GM12878 (cell line): ENCODE data around the gene RHCE. TPM values are rescaled to one million over a fixed set of nuclear protein-coding genes. Genes with fewer than 3 reads are reported as not detected.

Experiments used
- ATAC-seq: fragments of 200-7000 bp; cut with Tn5 transposase; 3 replicates; pipeline ENCODE4 v1.9.1; 2020; ENCODE audit warnings: mild to moderate bottlenecking, moderate library complexity
- BruUV-seq: library from RNA; stranded (reverse); fragments of 400-500 nt; replicated peaks from 2 replicates; lab custom pipeline; 2021; lab: Mats Ljungman, UMichigan
- CTCF ChIA-PET: fragments of 300-600 bp; sonication (Branson Sonifier 250); formaldehyde crosslinking; extraction: SDS; loops from one replicate; lab custom pipeline; 2021; ENCODE audit warnings: inconsistent platforms; lab: Yijun Ruan, JAX
- POLR2A ChIA-PET: fragments of 350-600 bp; formaldehyde crosslinking; extraction: SDS; loops from one replicate; lab custom pipeline; 2021; ENCODE audit warnings: inconsistent platforms; lab: Charles Lee
- RAD21 ChIA-PET: fragments of 300-600 bp; sonication (Branson Sonifier 250); formaldehyde crosslinking; loops from one replicate; lab custom pipeline; 2023; ENCODE audit warnings: antibody characterized with exemption; ENCODE audit not compliant: unreplicated experiment; lab: Charles Lee
- SMC1A ChIA-PET: fragments of 300-600 bp; sonication (Branson Sonifier 250); formaldehyde crosslinking; loops from one replicate; lab custom pipeline; 2023; ENCODE audit not compliant: unreplicated experiment, uncharacterized antibody; lab: Charles Lee
- DNase-seq: peaks from one replicate; pipeline ENCODE4 v3.0.0-alpha.2; 2011; ENCODE audit warnings: low read depth, low spot score
- FAIRE-seq: peaks from 3 replicates; lab custom pipeline; 2011; peaks lifted over from hg19 to GRCh38; lab: Jason Lieb, UNC
- H2AFZ ChIP-seq: 2 replicates; pipeline ENCODE4 v1.6.0; 2011; ENCODE audit warnings: low read depth, low read length, control low read depth; ENCODE audit not compliant: control insufficient read depth
- H3K27ac ChIP-seq: 2 replicates; pipeline ENCODE4 v1.5.1; 2011; ENCODE audit warnings: control low read depth; ENCODE audit not compliant: control insufficient read depth, insufficient read depth
- H3K27me3 ChIP-seq, 2 experiments: replicated peaks in 1 of 2; 2 replicates each; pipeline versions ENCODE4 v1.6.0 to v1.6.1; 2011; ENCODE audit warnings: low read length in 1 of 2; ENCODE audit not compliant: control insufficient read depth in 2 of 2, insufficient read depth in 2 of 2
- H3K36me3 ChIP-seq, 2 experiments: 2 replicates each; pipeline ENCODE4 v1.5.1; 2011; ENCODE audit warnings: low read length in 1 of 2; ENCODE audit not compliant: control insufficient read depth in 2 of 2, insufficient read depth in 2 of 2
- H3K4me1 ChIP-seq: 2 replicates; pipeline ENCODE4 v1.6.1; 2011; ENCODE audit warnings: mild to moderate bottlenecking, low read length, moderate library complexity, mixed read lengths; ENCODE audit not compliant: control insufficient read depth, insufficient read depth
- H3K4me2 ChIP-seq: 2 replicates; pipeline ENCODE4 v1.6.0; 2011; ENCODE audit warnings: control low read depth; ENCODE audit not compliant: control insufficient read depth, insufficient read depth
- H3K4me3 ChIP-seq: fragments of 200-600 bp; sonication (generic); 2 replicates; pipeline ENCODE4 v1.5.1; 2016
- H3K79me2 ChIP-seq: 2 replicates; pipeline ENCODE4 v1.6.0; 2011; ENCODE audit warnings: low read length; ENCODE audit not compliant: control insufficient read depth, insufficient read depth
- H3K9ac ChIP-seq: 2 replicates; pipeline ENCODE4 v1.8.0; 2011; ENCODE audit warnings: low read length, control low read depth, mixed read lengths; ENCODE audit not compliant: control insufficient read depth, insufficient read depth
- H3K9me3 ChIP-seq: replicated peaks from 3 replicates; pipeline ENCODE4 v1.5.1; 2011; ENCODE audit warnings: mild to moderate bottlenecking, low read length; ENCODE audit not compliant: control insufficient read depth, insufficient read depth
- H4K20me1 ChIP-seq: 2 replicates; pipeline ENCODE4 v1.6.0; 2011; ENCODE audit not compliant: control insufficient read depth, insufficient read depth
- CHD2 ChIP-seq: IDR thresholded peaks from 2 replicates; pipeline ENCODE4 v1.6.1; 2011; ENCODE audit warnings: low read depth, low read length, improper control_type of control experiment, borderline replicate concordance
- EZH2 ChIP-seq: IDR thresholded peaks from 2 replicates; pipeline ENCODE4 v1.6.1; 2012; ENCODE audit warnings: low read depth, mild to moderate bottlenecking, control low read depth, inconsistent platforms, low read length, borderline replicate concordance; ENCODE audit not compliant: control insufficient read depth
- HCFC1 ChIP-seq: fragments of 150-350 bp; IDR thresholded peaks from 2 replicates; pipeline ENCODE4 v1.6.1; 2014; ENCODE audit warnings: low read length
- KLF5 ChIP-seq: fragments of 450-650 bp; IDR thresholded peaks from 2 replicates; pipeline ENCODE4 v1.6.1; 2014; ENCODE audit warnings: mild to moderate bottlenecking; ENCODE audit not compliant: partially characterized antibody
- NFIC ChIP-seq: IDR thresholded peaks from 2 replicates; pipeline ENCODE4 v1.6.1; 2012; ENCODE audit warnings: low read depth, mild to moderate bottlenecking, inconsistent platforms, low read length, moderate library complexity
- RAD21 ChIP-seq: IDR thresholded peaks from 2 replicates; pipeline ENCODE4 v1.6.1; 2011; ENCODE audit warnings: mild to moderate bottlenecking, low read depth, low read length, moderate library complexity; ENCODE audit not compliant: insufficient read depth
- SIX5 ChIP-seq: IDR thresholded peaks from 2 replicates; pipeline ENCODE4 v1.6.1; 2011; ENCODE audit warnings: mild to moderate bottlenecking, low read depth, low read length, moderate library complexity; ENCODE audit not compliant: severe bottlenecking
- SP1 ChIP-seq: IDR thresholded peaks from one replicate; pipeline ENCODE4 v1.6.1; 2011; ENCODE audit warnings: low read depth, low read length
- TAF1 ChIP-seq: IDR thresholded peaks from 2 replicates; pipeline ENCODE4 v1.6.1; 2011; ENCODE audit warnings: mild to moderate bottlenecking, low read depth, low read length, borderline replicate concordance
- TCF12 ChIP-seq: IDR thresholded peaks from 2 replicates; pipeline ENCODE4 v1.6.1; 2011; ENCODE audit warnings: low read depth, mild to moderate bottlenecking, low read length
- USF2 ChIP-seq: IDR thresholded peaks from 2 replicates; pipeline ENCODE4 v1.6.1; 2011; ENCODE audit warnings: low read depth, low read length, improper control_type of control experiment, borderline replicate concordance
- ZNF274 ChIP-seq: IDR thresholded peaks from one replicate; pipeline ENCODE4 v1.8.0; 2011; ENCODE audit not compliant: insufficient read length, insufficient read depth
- WGBS: methylation state at CpG from one replicate; pipeline ENCODE4 v1.1.6; 2016; ENCODE audit warnings: low lambda C conversion rate; ENCODE audit not compliant: insufficient replicate concordance, insufficient coverage; ENCODE audit errors: missing lambda C conversion rate; 5-methylcytosine and 5-hydroxymethylcytosine counted together
- in situ Hi-C: fragments of 300-500 bp; cut with MboI; formaldehyde crosslinking; loops from 9 replicates; pipeline ENCODE4 v1.14.3; 2018; ENCODE audit warnings: mixed read lengths
- intact Hi-C: fragments of 100-400 bp; cut with micrococcal nuclease; formaldehyde crosslinking; loops from one replicate; pipeline ENCODE4 v1.14.2; 2022; ENCODE audit not compliant: unreplicated experiment
- polyA plus RNA-seq, 11 experiments: library from polyadenylated mRNA; depleted of rRNA in 4 of 11; unstranded in 6 of 11; stranded (reverse) in 5 of 11; fragments of >200 nt; fragmentation: Nextera tagmentation in 4 of 11; fragmentation: Illumina TruSeq in 1 of 11; extraction: Ambion mirVana in 4 of 11; extraction: Trizol in 1 of 11; gene quantifications; 1 replicate in 1 of 11; 2 replicates in 10 of 11; pipeline versions ENCODE4 v1.2.1 to v1.2.3, GENCODE V29; 2011 to 2016; ENCODE audit warnings: inconsistent platforms in 2 of 11, missing spikeins in 2 of 11, low read depth in 1 of 11
- total RNA-seq, 4 experiments: library from RNA; depleted of rRNA in 3 of 4; stranded (reverse); fragments of >200 nt in 3 of 4; fragmentation: Illumina TruSeq in 1 of 4; extraction: Trizol in 1 of 4; gene quantifications; 2 replicates each; pipeline versions ENCODE4 v1.2.1 to v1.2.3, GENCODE V29; 2013 to 2021
- TF ChIP-seq, protein P1 (sequence below): IDR thresholded peaks from 2 replicates; pipeline ENCODE4 v1.6.1; 2011; ENCODE audit warnings: low read depth, mild to moderate bottlenecking, low read length, moderate library complexity, borderline replicate concordance; ENCODE audit errors: extremely low read depth
- TF ChIP-seq, protein P2 (sequence below): fragments of 450-650 bp; IDR thresholded peaks from 2 replicates; pipeline ENCODE4 v1.6.1; 2017; ENCODE audit warnings: mild to moderate bottlenecking
- TF ChIP-seq, protein P3 (sequence below): IDR thresholded peaks from 2 replicates; pipeline ENCODE4 v1.6.1; 2011; ENCODE audit warnings: borderline replicate concordance, low read depth, mild to moderate bottlenecking, moderate library complexity, mixed read lengths, low read length; ENCODE audit not compliant: insufficient read depth; ENCODE audit errors: extremely low read length

Gene RHCE
- total and polyA plus RNA-seq, 10 of the 15 experiments (the other 5 are each of a cell fraction or from before 2014, with no cell fraction given) = 0.06 to 0.41 (median 0.22) TPM; not detected in 2

- no TSS peak for BruUV-seq
- Histone ChIP-seq H3K4me1 (no peaks in the 10 kb centered on the region), H3K9me3 (no peaks in the 10 kb centered on the region), H4K20me1 (no peaks in the 10 kb centered on the region), H3K4me2 (no peak overlapping the region), H3K4me3 (no peak overlapping the region), H2AFZ (no peak overlapping the region), H3K36me3 (peaks cover 7 to 16% of the 10 kb centered on the region in 2 experiments; a peak in 3 of 4 replicates), H3K27me3 (no peaks in the 10 kb centered on the region), H3K9ac (no peak overlapping the region), H3K79me2 (no peaks in the 10 kb centered on the region), H3K27ac (no peak overlapping the region)
- POLR2A ChIA-PET = interaction anchor here (0.7 to 1.0 kb wide), 2 partner anchors 10 to 13 kb away, joined by 3 read pairs; no protein-coding TSS in a partner anchor
- FAIRE-seq (no peak), DNase-seq (no peak), ATAC-seq (no peak)
- CTCF ChIA-PET = interaction anchor here (0.7 to 1.6 kb wide), 2 partner anchors 27 to 655 kb away, joined by 3 to 8 read pairs; no protein-coding TSS in a partner anchor
- WGBS = 99% methylated on average over 3 of the region's 3 CpGs
- in situ Hi-C loops (no loop called here), intact Hi-C loops (no loop called here)
- SMC1A ChIA-PET = interaction anchor here (1.2 to 1.7 kb wide), 2 partner anchors 9 to 19 kb away, joined by 3 to 4 read pairs; no protein-coding TSS in a partner anchor
- RAD21 ChIA-PET = no interaction called here
- TF ChIP-seq EZH2 = no peak
- no peak for TF ChIP-seq SP1
- no peak for TF ChIP-seq ZNF274
- TF ChIP-seq SIX5 = no peak
- no peak for TF ChIP-seq CHD2
- TF ChIP-seq KLF5 = no peak
- no peak for TF ChIP-seq HCFC1
- TF ChIP-seq USF2 = no peak
- TF ChIP-seq TCF12 = no peak
- no peak for TF ChIP-seq RAD21
- TF ChIP-seq, protein P1, sequence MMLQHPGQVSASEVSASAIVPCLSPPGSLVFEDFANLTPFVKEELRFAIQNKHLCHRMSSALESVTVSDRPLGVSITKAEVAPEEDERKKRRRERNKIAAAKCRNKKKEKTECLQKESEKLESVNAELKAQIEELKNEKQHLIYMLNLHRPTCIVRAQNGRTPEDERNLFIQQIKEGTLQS = no peak
- no peak for TF ChIP-seq NFIC
- TF ChIP-seq TAF1 = no peak
- TF ChIP-seq, protein P2, sequence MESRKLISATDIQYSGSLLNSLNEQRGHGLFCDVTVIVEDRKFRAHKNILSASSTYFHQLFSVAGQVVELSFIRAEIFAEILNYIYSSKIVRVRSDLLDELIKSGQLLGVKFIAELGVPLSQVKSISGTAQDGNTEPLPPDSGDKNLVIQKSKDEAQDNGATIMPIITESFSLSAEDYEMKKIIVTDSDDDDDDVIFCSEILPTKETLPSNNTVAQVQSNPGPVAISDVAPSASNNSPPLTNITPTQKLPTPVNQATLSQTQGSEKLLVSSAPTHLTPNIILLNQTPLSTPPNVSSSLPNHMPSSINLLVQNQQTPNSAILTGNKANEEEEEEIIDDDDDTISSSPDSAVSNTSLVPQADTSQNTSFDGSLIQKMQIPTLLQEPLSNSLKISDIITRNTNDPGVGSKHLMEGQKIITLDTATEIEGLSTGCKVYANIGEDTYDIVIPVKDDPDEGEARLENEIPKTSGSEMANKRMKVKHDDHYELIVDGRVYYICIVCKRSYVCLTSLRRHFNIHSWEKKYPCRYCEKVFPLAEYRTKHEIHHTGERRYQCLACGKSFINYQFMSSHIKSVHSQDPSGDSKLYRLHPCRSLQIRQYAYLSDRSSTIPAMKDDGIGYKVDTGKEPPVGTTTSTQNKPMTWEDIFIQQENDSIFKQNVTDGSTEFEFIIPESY = no peak
- TF ChIP-seq, protein P3, sequence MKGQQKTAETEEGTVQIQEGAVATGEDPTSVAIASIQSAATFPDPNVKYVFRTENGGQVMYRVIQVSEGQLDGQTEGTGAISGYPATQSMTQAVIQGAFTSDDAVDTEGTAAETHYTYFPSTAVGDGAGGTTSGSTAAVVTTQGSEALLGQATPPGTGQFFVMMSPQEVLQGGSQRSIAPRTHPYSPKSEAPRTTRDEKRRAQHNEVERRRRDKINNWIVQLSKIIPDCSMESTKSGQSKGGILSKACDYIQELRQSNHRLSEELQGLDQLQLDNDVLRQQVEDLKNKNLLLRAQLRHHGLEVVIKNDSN = no peak
- TF ChIP-seq, all 136 proteins: peak for 0
Observed at GRCh38 chr1:25460020-25460419, 39.4 kb upstream of the RHCE start.
